ENCODE results near the gene PCSK6. TPM values are rescaled to one million over a fixed set of nuclear protein-coding genes. Genes with fewer than 3 reads are reported as not detected.
"Not testable (repeated sequence)": the region's sequence is repeated elsewhere in the genome, so short reads cannot be mapped to it uniquely, and the experiment has no call there.

PCSK6 gene
- polyA plus RNA-seq, 1 experiment: 0.29 TPM

DNA sequence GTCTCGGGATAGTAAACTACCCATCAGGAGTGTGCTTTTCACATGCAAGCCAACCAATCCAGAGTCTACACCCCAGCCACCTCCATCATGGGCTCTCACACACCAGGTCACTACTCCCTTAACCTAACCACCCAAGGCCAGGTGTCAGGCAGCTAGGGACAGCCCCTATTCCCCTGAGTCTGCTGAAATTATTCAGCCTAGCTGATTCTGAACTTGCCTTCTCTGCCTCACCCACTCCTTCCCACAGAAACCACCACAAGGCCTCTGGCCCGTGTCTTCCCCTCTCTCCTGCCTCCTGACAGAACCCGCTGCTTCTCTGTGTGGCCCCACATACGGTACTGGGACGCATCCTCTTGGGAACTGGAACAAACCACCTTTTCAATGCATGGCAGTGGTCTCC, 82.1 kb downstream of the PCSK6 start:
- H3K27me3 ChIP-seq (ENCODE audit: control insufficient read depth, insufficient read depth, low read length): no peaks in the 10 kb centered on the region; the same call in 1 of the 2 replicates
- no peak overlapping the region for H3K4me3 ChIP-seq (ENCODE audit: low read depth, low read length)
- ChIA-PET CTCF (no interaction called here), POLR2A (no interaction called here)
- DNase-seq (ENCODE audit: low read depth): no peak
- H3K36me3 ChIP-seq (ENCODE audit: control insufficient read depth, insufficient read depth, low read length): no peaks in the 10 kb centered on the region
- TF ChIP-seq, protein P1, sequence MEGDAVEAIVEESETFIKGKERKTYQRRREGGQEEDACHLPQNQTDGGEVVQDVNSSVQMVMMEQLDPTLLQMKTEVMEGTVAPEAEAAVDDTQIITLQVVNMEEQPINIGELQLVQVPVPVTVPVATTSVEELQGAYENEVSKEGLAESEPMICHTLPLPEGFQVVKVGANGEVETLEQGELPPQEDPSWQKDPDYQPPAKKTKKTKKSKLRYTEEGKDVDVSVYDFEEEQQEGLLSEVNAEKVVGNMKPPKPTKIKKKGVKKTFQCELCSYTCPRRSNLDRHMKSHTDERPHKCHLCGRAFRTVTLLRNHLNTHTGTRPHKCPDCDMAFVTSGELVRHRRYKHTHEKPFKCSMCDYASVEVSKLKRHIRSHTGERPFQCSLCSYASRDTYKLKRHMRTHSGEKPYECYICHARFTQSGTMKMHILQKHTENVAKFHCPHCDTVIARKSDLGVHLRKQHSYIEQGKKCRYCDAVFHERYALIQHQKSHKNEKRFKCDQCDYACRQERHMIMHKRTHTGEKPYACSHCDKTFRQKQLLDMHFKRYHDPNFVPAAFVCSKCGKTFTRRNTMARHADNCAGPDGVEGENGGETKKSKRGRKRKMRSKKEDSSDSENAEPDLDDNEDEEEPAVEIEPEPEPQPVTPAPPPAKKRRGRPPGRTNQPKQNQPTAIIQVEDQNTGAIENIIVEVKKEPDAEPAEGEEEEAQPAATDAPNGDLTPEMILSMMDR (IDR thresholded peaks at IDR 0.05; ENCODE audit: insufficient read depth, low read depth, low read length): no peak

- TF ChIP-seq, protein P1 (IDR thresholded peaks at IDR 0.05; ENCODE audit: insufficient read depth, low read depth, low read length): no peak
- H3K36me3 ChIP-seq (ENCODE audit: control insufficient read depth, insufficient read depth, low read length): no peaks in the 10 kb centered on the region
- ChIA-PET CTCF (no interaction called here), POLR2A (no interaction called here)
- H3K27me3 ChIP-seq (ENCODE audit: control insufficient read depth, insufficient read depth, low read length): no peaks in the 10 kb centered on the region; the same call in 1 of the 2 replicates
- no peak for DNase-seq (ENCODE audit: low read depth)
- H3K4me3 ChIP-seq (ENCODE audit: low read depth, low read length): no peak overlapping the region
Observed at GRCh38 chr15:101406526-101407195, 82.8 kb downstream of the PCSK6 start.

DNA sequence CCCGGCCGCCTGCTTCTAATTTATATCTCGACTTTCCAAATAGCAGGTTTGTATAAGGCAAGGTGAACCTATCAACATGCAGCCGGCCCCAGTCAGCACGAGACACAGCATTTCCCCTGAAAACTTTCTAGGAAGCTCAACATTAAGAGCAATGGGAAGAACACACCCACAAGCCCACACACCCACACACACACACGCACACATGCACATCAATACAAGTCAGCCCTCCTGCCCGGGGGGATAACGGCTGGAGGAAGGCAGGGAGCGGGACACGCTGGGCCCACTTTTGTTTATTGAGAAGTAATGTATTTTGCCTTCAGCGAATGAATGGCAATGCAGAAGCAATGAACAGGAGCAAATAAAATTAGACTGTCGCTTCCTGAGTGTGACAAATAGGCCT, 83.5 kb downstream of the PCSK6 start:
- POLR2A ChIA-PET: no interaction called here
- Histone ChIP-seq H3K27me3 (ENCODE audit: control insufficient read depth, insufficient read depth, low read length) (no peaks in the 10 kb centered on the region), H3K36me3 (ENCODE audit: control insufficient read depth, insufficient read depth, low read length) (no peaks in the 10 kb centered on the region), H3K4me3 (ENCODE audit: low read depth, low read length) (no peak overlapping the region)
- DNase-seq (ENCODE audit: low read depth): no peak
- TF ChIP-seq, protein P1 (IDR thresholded peaks at IDR 0.05; ENCODE audit: insufficient read depth, low read depth, low read length): no peak
- CTCF ChIA-PET: no interaction called here

GRCh38 chr15:101404245-101404644, 85.3 kb downstream of the PCSK6 start:
- CTCF ChIA-PET: no interaction called here

DNA sequence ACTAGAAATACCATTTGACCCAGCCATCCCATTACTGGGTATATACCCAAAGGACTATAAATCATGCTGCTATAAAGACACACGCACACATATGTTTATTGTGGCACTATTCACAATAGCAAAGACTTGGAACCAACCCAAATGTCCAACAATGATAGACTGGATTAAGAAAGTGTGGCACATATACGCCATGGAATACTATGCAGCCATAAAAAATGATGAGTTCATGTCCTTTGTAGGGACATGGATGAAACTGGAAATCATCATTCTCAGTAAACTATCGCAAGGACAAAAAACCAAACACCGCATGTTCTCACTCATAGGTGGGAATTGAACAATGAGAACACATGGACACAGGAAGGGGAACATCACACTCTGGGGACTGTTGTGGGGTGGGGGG, 86.6 kb downstream of the PCSK6 start:
- CTCF ChIA-PET: not testable (repeated sequence)

More at GRCh38 chr15:101404245-101404644, 85.3 kb downstream of the PCSK6 start:
- H3K4me3 ChIP-seq (ENCODE audit: low read depth, low read length): no peak overlapping the region
- POLR2A ChIA-PET: no interaction called here
- TF ChIP-seq, protein P1 (IDR thresholded peaks at IDR 0.05; ENCODE audit: insufficient read depth, low read depth, low read length): no peak
- no peaks in the 10 kb centered on the region for H3K27me3 ChIP-seq (ENCODE audit: control insufficient read depth, insufficient read depth, low read length)
- no peak for DNase-seq (ENCODE audit: low read depth)
- no peaks in the 10 kb centered on the region for H3K36me3 ChIP-seq (ENCODE audit: control insufficient read depth, insufficient read depth, low read length)

GRCh38 chr15:101401286-101401685, 88.2 kb downstream of the PCSK6 start:
- no peaks in the 10 kb centered on the region for H3K27me3 ChIP-seq (ENCODE audit: control insufficient read depth, insufficient read depth, low read length)
- CTCF ChIA-PET: no interaction called here
- DNase-seq (ENCODE audit: low read depth): no peak

More for the DNA sequence above, 86.6 kb downstream of the PCSK6 start:
- DNase-seq (ENCODE audit: low read depth); POLR2A ChIA-PET; H3K4me3 ChIP-seq (ENCODE audit: low read depth, low read length); H3K27me3 ChIP-seq (ENCODE audit: control insufficient read depth, insufficient read depth, low read length); H3K36me3 ChIP-seq (ENCODE audit: control insufficient read depth, insufficient read depth, low read length): not testable (repeated sequence)

More at GRCh38 chr15:101401286-101401685, 88.2 kb downstream of the PCSK6 start:
- Histone ChIP-seq H3K4me3 (ENCODE audit: low read depth, low read length) (no peak overlapping the region), H3K36me3 (ENCODE audit: control insufficient read depth, insufficient read depth, low read length) (no peaks in the 10 kb centered on the region)
- POLR2A ChIA-PET: no interaction called here
- TF ChIP-seq, protein P1 (IDR thresholded peaks at IDR 0.05; ENCODE audit: insufficient read depth, low read depth, low read length): no peak

Measured in BJ (cell line).